HG02571 (cell line): ENCODE results near the gene MTRF1.
"Not testable (repeated sequence)": the region's sequence is repeated elsewhere in the genome, so short reads cannot be mapped to it uniquely, and the experiment has no call there.

Source experiments
- ATAC-seq: cut with Tn5 transposase; IDR thresholded peaks from one replicate; pipeline ENCODE4 v1.9.1; 2021; ENCODE audit warnings: mild to moderate bottlenecking, moderate library complexity; ENCODE audit not compliant: unreplicated experiment

The MTRF1 gene

DNA sequence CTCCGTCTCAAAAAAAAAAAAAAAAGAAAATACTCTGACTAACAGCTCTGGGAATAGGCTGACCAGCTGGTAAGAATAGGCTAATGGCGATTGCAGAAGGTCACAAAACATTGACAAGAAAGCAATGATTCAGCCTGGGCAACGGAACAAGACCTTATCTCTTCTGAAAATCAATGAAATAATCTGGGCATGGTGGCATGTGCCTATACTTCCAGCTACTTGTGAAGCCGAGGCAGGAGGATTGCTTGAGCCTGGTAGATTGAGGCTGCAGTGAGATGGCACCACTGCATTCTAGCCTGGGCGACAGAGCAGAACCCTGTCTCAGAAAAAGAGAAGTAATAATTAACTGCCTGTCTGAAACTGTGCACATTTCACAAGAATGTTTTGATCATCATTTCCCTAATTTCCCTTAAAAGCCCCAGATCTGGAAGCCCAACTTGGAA lies 18.8 kb upstream of the MTRF1 start:
- ATAC-seq = no peak

GRCh38 chr13:41279156-41279555 lies 15.8 kb upstream of the MTRF1 start:
- ATAC-seq = not testable (repeated sequence)

- ATAC-seq = no peak
Observed at GRCh38 chr13:41276824-41277223, 13.4 kb upstream of the MTRF1 start.

- no peak for ATAC-seq
Observed at GRCh38 chr13:41274881-41275280, 11.5 kb upstream of the MTRF1 start.

- no peak for ATAC-seq
Observed at GRCh38 chr13:41273831-41274441, 10.6 kb upstream of the MTRF1 start.

- no peak for ATAC-seq
Observed at GRCh38 chr13:41271456-41272285, 8.3 kb upstream of the MTRF1 start.

DNA sequence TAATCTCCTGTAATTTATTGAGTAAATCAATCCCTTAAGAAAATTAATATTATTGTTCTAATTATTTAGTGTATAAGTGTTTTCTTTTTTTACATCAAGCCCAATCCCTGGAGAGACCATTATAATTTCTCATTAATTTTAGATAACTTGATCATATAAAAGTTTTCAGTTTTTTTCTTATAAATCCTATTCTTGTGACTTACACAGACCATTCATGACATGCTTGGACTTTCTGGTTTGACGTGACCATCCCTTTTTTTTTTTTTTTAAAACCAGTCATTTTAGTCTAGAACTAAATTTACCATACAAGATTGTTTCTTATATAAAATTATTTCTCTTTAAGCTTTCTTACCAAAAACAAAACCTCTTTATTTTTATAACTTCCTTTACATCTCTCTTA lies 5.4 kb upstream of the MTRF1 start:
- ATAC-seq = no peak

GRCh38 chr13:41267106-41267505 lies 3.7 kb upstream of the MTRF1 start:
- ATAC-seq = no peak

- no peak for ATAC-seq
Observed at GRCh38 chr13:41259875-41260501, 3.4 kb downstream of the MTRF1 start.

DNA sequence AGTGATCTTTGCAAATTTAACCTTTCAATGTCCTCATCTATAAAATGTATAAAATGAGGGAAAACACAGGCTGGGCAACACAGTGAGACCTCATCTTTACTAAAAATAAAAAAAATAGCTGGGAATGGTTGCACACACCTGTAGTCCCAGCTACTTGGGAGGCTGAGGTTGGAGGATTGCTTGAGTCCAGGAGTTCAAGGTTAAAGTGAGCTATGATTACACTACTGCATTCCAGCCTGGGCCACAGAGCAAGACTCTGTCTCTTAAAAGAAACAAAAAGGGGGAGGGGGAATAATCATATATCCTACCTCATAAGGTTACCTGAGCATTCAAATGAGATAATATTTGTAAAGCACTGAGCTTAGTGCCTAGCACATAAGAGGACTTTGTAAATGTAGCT lies 5.8 kb downstream of the MTRF1 start:
- ATAC-seq = no peak

DNA sequence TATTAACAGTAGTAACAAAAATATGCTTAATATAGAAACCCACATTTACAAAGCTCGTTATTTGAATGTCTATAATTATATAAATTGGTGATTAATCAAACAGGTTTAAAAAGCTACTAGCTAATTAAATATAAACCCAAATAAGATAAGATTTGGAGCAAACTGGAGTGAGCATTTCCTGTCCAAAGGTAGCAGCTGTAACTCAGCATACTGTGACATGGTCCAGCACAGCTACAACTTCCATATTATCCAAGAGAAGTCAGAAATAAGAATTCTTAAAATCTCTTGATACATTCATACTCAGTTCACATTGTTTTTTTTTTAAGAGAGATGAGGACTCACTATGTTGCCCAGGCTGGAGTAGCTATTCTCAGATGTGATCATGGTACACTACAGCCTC lies 8.5 kb downstream of the MTRF1 start:
- no peak for ATAC-seq

- no peak for ATAC-seq
Observed at GRCh38 chr13:41250993-41251392, 12.4 kb downstream of the MTRF1 start.

DNA sequence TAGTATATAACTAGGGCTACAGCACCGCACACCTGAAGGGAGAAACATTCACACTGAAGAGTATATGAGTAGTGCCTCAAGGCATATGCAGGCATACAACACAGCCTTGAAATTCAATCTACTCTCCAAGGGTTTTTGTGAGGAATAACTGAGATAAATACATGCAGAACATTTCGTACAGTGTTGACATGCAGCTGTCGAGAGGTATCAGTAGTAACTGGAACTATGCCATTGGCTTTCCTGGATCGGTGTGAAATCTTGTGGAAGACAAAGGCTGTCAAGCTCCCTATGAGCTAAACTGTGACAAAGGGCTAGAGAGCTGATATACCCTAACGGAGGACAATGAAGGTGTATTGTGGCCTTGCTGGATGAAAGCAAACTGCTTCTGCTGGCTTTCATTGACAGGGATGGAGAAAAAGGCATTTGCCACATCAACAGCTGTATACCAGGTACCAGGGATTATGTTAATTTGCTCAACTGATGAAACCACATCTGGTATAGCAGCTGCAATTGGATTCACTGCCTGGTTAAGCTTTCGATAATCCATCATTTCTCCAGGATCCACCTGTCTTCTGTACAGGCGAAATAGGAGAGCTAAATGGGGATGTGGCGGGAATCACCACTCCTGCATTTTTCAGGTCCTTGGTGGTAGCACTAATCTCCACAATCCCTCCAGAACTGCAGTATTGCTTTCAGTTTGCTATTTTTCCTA lies 16.3 kb downstream of the MTRF1 start:
- ATAC-seq = no peak

- ATAC-seq = no peak
Observed at GRCh38 chr13:41244556-41244955, 18.8 kb downstream of the MTRF1 start.

DNA sequence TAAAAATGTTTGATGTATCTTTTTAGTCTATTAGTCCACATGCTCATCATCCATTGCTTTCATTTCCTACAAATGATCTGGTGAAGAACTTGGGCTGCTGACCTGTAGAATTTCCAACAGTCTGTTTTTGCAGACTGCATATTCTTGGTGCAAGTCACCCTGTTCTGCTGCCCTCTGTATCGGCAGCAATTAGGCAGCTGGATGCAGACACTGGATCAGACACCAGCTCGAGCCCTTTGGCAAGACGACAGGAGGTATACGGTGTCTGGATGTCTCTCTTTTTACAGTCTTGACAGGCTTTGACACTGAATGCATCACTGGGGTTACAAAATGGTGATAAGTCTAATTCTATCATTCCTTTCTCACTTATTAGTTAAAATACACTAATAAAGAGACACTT lies 21.8 kb downstream of the MTRF1 start:
- ATAC-seq = no peak

- ATAC-seq = no peak
Observed at GRCh38 chr13:41236369-41236768, 27.0 kb downstream of the MTRF1 start.

GRCh38 chr13:41232578-41233480 lies 30.5 kb downstream of the MTRF1 start:
- no peak for ATAC-seq

DNA sequence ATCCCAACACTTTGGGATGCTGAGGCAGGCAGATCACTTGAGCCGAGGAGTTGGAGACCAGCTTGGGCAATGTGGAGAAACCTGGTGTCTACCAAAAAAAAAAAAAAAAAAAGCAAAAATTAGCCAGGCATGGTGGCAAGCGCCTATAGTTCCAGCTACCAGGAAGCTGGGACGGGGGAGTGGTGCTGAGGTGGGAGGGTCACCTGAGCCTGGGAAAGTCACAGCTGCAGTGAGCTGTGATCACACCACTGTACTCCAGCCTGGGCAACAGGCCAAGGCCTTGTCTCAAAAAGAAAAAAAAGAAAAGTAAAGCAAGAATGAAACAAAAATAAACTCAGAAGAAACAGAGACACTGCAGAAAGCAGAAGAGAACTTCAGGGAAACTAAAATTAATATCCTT lies 31.6 kb downstream of the MTRF1 start:
- no peak for ATAC-seq

DNA sequence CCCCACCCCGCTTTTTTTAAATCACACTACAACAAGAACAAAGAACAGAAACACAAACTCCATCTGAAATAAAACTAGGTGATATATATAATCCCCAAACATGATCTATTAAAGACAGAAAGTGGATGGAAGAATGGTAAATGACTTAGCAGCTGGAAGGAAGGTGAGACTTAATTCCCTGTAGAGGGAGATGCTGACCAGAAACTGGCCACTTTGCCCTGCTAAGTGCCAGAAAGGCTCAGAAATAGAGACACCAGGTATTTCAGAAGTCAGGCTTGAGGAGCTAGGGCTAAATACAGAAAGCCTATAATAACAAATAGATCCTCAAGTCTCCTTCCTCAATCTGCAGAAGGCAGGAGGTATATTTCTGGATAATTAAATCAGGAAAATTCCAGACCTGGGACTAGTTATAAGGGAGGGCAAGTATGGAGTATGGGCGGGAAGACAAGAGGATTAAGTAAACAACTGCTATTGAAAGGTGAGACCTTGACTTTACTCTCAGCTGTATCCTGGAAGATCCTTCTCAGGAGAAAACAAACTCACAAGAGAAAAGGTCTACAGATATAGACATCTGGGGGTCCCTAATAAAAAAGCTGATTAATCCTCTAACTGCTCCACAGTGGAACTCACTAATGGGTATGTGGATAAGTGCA lies 32.2 kb downstream of the MTRF1 start:
- ATAC-seq = no peak

DNA sequence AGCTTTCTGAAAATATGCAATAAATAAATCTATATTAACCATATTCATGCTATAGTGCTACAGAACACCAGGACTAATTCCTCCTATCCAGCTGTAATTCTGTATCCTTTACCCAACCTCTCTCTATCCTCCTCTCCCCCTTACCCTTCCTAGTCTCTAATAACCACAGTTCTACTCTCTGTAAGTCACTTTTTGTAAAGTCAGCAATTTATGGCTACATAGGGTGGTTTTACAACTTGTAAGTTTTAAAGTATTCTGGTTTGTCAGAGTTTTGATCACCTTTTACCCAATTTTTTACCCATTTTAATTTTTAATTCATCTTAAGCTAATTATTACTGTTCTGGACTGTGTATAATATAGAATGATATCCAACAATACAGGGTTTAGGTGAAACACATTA lies 34.0 kb downstream of the MTRF1 start:
- no peak for ATAC-seq
